ENCODE measurements around the gene LMTK2.

Gene LMTK2

GRCh38 chr7:98234429-98235147 lies 127.9 kb downstream of the LMTK2 start:
- DNase-seq (ENCODE audit: low read depth) = no peak

DNA sequence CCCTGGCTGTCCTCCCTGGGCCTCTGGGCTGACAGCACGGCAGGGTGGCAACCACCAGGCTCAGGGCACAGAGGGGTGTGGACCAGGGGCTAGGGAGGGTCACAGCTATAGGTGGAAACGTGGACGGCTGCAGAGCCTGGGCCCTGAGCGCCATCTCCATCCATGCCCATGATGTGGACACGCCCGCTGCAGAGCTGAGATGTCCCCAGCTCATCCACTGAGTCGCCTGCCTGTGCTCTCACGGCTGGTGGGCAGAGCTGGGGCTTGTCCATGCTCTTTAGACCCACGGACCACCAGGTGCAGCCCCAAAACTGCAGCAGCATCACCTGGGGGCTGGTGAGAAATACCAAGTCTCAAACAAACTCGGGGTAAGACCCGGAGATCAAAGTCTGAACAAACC lies 129.2 kb downstream of the LMTK2 start:
- DNase-seq (ENCODE audit: low read depth) = no peak

- DNase-seq (ENCODE audit: low read depth) = no peak
Observed at GRCh38 chr7:98236355-98237185, 129.9 kb downstream of the LMTK2 start.

DNA sequence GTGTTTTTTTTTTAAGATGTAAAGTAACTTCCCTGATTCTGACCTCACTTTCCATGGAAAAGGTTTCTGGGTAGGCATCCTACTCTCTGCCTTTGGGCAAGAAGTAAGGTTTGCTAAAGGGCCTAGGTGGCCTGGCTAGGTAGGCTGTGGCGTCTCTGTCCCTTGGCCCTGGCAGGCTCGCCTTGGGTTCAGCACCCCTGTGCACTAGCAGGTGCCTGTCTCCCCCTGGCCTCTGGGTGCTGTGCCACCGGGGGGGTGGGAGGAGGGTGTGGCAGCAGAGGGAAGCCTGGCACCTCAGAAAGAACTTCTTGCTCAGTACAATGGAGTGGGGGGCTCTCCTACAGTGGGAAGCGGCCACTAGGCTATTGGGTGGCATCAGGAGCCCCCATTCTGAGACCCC lies 131.4 kb downstream of the LMTK2 start:
- DNase-seq (ENCODE audit: low read depth) = no peak

- DNase-seq (ENCODE audit: low read depth) = peak; percentile 38
Observed at GRCh38 chr7:98238976-98239375, 132.3 kb downstream of the LMTK2 start.

- DNase-seq (ENCODE audit: low read depth) = peak; percentile 64
Observed at GRCh38 chr7:98240961-98241673, 134.5 kb downstream of the LMTK2 start.

DNA sequence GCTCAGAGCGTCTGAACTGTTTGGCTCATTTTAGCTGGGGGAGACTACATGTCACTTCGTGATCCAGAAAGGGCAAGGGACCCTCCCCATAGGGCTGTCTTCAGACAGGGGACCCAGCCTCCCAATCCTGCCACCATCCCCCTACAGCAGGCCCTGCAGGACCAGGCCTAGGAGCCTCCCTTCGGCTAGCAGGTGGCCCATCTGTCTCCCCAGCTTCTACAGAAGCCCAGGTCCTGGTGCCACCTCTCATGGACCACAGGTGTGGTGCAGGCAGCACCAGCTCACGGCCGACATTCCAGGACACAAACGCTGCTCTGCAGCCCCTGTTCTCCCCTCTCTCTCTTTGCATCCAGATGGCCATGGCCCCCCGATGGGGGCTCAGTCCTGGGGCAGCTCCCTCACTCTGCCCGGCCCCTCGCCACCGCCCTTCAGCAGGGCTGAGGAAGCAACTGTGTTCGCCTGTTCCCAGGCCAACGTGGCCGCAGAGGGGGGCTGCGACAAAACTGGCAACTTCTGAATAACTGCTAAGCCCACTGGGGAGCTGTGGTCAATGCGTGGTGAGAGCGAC lies 135.1 kb downstream of the LMTK2 start:
- DNase-seq (ENCODE audit: low read depth) = no peak

DNA sequence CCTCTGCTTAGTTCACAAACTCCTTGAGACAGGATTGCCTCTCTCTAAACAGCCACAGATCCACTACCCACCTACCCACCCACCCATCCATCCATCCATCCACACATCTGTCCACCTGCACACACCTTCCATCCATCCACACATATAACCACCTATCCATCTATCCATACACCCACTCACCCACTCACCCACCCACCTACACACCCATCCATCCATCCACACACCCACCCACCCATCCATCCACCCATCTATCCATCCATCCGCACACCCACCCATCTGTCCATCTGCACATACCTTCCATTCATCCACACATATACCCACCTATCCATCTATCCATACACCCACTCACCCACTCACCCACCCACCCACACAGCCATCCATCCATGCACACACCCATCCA lies 135.7 kb downstream of the LMTK2 start:
- no peak for DNase-seq (ENCODE audit: low read depth)

DNA sequence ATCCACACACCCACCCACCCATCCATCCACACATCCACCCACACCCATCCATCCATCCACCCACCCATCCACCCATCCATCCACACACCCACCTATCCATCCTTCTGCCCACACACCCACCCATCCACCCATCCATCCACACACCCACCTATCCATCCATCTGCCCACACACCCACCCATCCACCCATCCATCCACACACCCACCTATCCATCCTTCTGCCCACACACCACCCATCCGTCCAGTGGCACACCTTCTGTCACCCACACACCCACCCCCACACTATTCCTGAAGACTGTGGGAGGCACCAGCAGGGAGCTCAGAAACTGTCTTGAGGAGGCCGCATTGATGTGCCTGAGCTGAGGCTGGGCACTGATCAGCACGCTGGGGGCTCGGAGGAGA lies 136.3 kb downstream of the LMTK2 start:
- no peak for DNase-seq (ENCODE audit: low read depth)

DNA sequence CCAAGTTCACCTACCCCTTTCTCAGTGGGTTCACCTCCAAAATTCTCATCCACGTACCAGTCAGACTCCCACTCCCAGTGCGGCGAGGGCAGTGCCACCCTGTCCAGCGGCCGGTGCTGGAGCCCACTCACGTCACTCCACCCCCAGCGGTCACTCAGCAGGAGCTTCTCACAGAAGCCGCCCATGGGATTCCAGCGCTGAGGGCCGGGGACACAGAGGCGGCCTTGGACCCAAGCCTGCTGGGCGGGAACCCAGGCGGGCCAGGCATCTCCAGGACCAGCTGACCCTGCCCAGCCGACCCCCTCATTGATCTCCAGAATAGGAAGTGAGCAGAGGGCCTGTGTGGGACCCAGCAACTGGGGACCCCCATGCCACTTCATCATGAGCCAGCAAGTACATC lies 138.2 kb downstream of the LMTK2 start:
- no peak for DNase-seq (ENCODE audit: low read depth)

DNA sequence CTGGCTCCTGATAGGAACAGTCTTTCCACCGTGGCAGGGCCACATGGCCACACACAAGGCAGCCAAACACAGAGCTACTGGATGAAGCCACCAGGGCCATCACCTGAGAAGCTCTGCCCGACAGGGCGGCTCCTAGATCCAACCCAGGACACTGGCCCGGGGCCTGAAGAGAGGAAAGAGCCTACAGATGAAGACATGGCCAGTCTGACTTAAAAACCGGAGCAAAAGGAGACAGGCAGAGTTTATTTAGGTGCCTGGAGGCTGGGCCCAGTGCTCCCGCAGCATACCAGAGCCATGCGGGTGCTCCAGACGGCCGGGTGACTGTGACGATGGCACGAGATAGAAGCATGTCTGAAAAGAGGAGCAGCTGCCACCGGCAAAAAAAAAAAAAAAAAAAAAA lies 141.5 kb downstream of the LMTK2 start:
- no peak for DNase-seq (ENCODE audit: low read depth)

- peak; percentile 5 for DNase-seq (ENCODE audit: low read depth)
Observed at GRCh38 chr7:98249106-98249505, 142.4 kb downstream of the LMTK2 start.

DNA sequence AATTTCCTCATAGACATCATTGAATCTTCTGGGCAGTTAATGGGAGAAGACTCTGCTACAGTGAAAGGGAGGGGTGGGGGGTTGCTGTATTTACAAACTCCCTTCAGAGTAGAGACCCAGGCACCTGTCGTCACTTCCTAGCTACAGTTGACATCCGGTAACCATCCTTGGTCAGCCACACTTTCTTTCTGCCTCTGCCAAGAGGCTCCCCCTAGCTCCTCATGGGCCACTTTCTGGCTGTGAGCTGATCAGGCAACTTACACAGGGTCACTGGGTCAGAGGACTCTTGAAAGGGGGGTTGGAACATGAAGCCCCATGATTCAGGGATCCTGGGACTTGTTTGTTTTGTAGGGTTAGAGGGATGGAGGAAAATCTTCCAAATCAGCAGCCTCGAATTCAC lies 144.1 kb downstream of the LMTK2 start:
- DNase-seq (ENCODE audit: low read depth) = no peak

DNA sequence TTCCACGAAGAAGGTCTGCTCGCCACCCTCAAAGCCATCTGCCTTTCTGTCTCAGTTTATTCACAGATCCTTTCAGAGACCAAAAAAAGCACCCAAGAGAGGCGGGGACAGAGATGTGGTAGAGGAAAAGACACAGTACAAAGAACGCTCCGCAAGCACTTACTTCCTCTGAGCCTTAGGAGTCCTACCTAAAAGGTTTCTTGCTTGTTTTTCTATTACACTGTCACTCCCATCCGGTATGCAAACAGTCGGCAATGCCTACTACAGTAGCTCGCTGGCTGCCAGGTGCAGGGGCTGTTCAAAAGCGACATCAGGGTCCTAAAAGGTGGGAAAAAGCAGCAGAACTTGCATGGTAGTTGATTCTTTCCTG lies 144.6 kb downstream of the LMTK2 start:
- DNase-seq (ENCODE audit: low read depth) = no peak

DNA sequence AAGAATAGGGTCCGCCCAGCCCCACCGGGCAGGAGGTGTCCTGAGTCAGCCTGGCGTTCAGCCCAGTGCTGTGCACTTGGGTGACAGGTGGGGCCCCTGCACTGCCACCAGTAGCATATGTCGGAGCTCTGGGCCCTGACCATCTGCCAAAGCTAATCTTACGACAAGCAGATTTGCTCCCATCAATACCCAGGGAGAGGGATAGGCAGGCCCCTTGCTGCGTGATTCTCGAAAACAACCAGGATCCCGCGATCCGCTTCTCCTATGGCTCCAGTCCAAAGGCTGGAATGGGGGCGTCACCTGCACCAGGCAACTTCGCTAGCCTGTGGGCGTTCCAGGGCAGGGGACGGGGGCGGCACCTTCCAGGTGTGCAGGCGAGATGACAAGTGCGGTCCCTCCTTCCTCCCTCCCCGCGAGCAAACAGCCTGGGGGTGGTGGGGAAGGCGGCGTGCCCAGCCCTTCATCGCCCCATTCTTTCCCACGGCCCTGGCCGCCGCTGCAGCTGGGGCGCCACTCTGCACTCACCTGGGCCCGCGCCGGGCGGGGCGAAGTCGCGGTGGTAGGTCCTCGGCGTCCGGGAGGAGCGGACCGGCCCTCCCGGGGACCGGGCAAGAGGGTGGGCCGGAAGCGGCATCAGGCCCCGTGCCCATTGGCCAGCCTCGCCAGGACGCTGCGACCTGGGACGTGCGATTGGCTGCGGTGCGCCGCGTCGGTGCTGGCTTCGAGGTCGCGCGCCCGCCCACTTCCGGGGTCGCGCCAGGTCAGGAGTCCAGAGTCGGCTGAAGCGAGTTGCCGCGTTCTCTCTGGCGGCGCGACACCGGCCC lies 145.2 kb downstream of the LMTK2 start, which contains the start of gene TECPR1:
Gene TECPR1, minus strand, starts transcription at position 632 of the 824 bp plus-strand sequence. CDS start 6,086 bp downstream, outside the sequence.
- DNase-seq (ENCODE audit: low read depth) = peak; percentile 91

- DNase-seq (ENCODE audit: low read depth) = peak; percentile 3
Observed at GRCh38 chr7:98252425-98253054, 145.9 kb downstream of the LMTK2 start.

DNA sequence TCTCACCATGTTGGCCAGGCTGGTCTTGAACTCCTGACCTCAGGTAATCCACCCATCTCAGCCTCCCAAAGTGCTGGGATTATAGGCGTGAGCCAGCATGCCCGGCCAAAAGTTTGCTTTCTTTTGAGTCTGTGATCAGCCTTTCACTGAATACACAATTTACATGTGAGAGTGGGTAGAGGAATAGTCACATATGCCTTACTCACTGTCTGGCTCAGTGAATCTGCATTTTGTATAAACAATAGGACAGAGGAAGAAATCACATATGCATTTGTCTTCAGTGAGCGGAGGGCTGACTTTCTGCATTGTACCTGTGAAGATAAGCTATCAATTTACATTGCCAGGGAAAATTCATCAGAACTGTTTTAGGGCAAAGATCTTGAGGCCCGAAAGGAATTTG lies 147.9 kb downstream of the LMTK2 start:
- no peak for DNase-seq (ENCODE audit: low read depth)

DNA sequence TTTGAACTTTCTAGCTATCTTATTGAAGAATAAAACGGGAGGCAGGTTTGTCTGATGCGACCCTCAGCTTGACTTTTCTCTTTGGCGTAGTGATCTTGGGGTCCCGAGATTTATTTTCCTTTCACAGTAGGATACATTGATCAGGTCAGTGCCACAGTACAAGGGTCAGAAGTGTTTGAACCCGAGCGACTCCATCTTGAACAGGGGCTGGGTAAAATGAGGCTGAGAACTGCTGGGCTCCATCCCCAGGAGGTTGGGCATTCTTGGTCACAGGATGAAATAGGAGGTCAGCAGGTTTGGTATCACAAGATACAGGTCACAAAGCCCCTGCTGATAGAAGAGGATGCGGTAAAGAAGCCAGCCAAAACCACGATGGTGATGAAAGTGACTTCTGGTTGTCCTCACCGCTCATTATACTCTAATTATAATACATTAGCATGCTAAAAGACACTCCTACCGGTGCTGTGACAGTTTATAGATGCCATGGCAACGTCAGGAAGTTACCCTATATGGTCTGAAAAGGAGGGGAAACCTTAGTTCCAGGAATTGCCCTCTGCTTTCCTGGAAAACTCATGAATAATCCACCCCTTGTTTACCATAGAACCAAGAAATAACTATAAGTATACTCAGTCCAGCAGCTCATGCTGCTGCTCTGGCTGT lies 148.4 kb downstream of the LMTK2 start:
- DNase-seq (ENCODE audit: low read depth) = no peak

DNA sequence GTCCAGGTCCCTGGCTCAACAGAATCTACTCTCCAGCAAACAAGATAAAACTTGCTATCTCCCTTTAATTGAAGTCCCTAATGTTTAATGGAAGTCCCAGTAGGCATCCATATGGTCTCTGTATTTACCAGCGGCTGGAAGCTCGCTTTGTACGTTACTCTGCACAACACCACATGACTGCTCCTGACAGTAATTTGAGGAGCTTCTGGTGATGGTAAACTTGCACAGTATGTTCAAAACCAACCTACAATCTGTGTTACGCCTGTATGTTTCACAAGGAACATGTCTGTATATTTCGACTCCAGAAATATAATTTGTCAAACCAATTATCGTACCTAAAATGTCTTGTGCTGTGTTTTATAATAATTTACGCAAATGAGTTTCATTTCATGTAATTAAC lies 149.8 kb downstream of the LMTK2 start:
- DNase-seq (ENCODE audit: low read depth) = no peak

- DNase-seq (ENCODE audit: low read depth) = no peak
Observed at GRCh38 chr7:98257701-98258100, 151.0 kb downstream of the LMTK2 start.

Measured in ELR (cell line).